Peyer's patch (tissue), 4 donors: ENCODE data around the gene MKI67.
"Not testable (repeated sequence)": the region's sequence is repeated elsewhere in the genome, so short reads cannot be mapped to it uniquely, and the experiment has no call there.

ENCODE experiments used
- CTCF ChIP-seq, 6 experiments: fragments of 450-650 bp in 4 of 6; fragments of 200-600 bp in 2 of 6; sonication (generic) in 1 of 6; IDR thresholded peaks; one replicate each; pipeline ENCODE4 v1.5.1; 2017 to 2019; ENCODE audit warnings: antibody characterized with exemption in 6 of 6, mild to moderate bottlenecking in 3 of 6, moderate library complexity in 1 of 6
- POLR2A ChIP-seq, 2 donors: fragments of 450-650 bp; IDR thresholded peaks; one replicate each; pipeline ENCODE4 v1.5.1; 2017; ENCODE audit warnings: antibody characterized with exemption in 2 of 2, mild to moderate bottlenecking in 2 of 2, moderate library complexity in 2 of 2

GRCh38 chr10:128138429-128138828 is 12.2 kb upstream of the MKI67 start:
- not testable (repeated sequence) for TF ChIP-seq POLR2A, CTCF (IDR thresholded peaks at IDR 0.05)
